Measurements from ENCODE around the gene GPR35. TPM values are rescaled to one million over a fixed set of nuclear protein-coding genes. Genes with fewer than 3 reads are reported as not detected.

The GPR35 gene
- total RNA-seq, 1 donor = 1.1 TPM

DNA sequence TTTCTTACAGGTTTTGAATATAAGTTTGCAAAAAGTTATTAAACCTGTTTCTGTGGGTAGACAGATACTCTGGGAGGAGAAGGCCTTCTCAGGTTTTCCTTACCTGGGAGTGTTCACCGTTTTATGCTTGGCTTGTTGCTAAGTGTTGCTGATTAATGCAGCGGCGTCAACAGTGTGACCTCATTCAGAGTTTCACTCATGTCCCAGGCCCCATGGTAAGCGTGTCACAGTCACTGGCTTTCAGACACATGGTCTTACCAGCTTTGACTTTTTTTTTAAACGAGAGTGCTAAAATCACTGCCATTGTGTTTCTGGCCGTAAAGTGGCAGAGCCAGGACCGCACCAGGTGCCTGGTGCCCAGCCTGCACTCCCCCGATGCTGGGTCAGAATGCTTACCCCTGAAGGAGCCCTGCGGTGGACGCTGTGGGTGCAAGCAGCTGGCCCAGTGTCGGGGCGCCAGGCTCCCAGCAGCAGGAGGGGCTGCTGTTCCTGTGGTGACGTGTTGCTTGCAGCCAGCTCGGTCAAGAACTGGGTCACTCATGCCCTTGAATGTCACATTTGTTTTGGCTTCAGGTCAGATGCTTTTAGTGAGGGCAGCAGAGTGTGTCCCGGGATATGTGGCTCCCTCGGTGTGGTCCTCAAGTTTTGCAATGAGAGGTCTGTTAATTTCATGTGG is 35.3 kb upstream of the GPR35 start:
- no peak overlapping the region for H3K27ac ChIP-seq (ENCODE audit: low read depth, low read length)
- H2AFZ ChIP-seq (ENCODE audit: low read length) = no peak overlapping the region
- no peak overlapping the region for H3K4me2 ChIP-seq (ENCODE audit: insufficient read depth, low read length)
- no peak overlapping the region for H3K4me3 ChIP-seq (ENCODE audit: insufficient read depth, low read length)
- H3K79me2 ChIP-seq (ENCODE audit: insufficient read depth, low read length) = peaks cover 80% of the 10 kb centered on the region
- H3K9me3 ChIP-seq (ENCODE audit: low read depth, low read length) = no peaks in the 10 kb centered on the region
- H3K27me3 ChIP-seq (ENCODE audit: insufficient read depth, low read length) = no peaks in the 10 kb centered on the region
- DNase-seq (ENCODE audit: insufficient read length, low spot score, missing footprints) = peak; percentile 76
- peaks cover 26% of the 10 kb centered on the region for H3K4me1 ChIP-seq (ENCODE audit: insufficient read depth, low read length)
- H3K36me3 ChIP-seq (ENCODE audit: insufficient read depth, low read length) = peaks cover 6% of the 10 kb centered on the region
- peaks cover 40% of the 10 kb centered on the region for H4K20me1 ChIP-seq (ENCODE audit: insufficient read depth, low read length)
- TF ChIP-seq, protein P1, sequence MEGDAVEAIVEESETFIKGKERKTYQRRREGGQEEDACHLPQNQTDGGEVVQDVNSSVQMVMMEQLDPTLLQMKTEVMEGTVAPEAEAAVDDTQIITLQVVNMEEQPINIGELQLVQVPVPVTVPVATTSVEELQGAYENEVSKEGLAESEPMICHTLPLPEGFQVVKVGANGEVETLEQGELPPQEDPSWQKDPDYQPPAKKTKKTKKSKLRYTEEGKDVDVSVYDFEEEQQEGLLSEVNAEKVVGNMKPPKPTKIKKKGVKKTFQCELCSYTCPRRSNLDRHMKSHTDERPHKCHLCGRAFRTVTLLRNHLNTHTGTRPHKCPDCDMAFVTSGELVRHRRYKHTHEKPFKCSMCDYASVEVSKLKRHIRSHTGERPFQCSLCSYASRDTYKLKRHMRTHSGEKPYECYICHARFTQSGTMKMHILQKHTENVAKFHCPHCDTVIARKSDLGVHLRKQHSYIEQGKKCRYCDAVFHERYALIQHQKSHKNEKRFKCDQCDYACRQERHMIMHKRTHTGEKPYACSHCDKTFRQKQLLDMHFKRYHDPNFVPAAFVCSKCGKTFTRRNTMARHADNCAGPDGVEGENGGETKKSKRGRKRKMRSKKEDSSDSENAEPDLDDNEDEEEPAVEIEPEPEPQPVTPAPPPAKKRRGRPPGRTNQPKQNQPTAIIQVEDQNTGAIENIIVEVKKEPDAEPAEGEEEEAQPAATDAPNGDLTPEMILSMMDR (IDR thresholded peaks at IDR 0.05; ENCODE audit: extremely low read depth, low read depth, low read length) = no peak

DNA sequence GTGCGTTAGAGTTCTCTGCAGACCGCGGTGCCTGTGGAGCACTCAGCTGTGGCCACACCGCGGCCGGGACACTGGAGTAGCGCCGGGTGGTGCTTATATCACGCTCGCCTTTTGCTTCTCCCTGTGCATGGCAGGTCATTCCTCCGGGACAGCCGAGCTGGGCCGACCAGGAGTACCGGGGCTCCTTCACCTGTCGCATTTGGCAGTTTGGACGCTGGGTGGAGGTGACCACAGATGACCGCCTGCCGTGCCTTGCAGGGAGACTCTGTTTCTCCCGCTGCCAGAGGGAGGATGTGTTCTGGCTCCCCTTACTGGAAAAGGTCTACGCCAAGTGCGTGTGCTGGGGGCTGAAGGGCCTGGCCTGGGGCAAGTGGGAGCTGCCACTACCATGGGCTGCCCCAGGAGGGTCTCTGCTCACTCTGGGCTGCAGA is 34.6 kb upstream of the GPR35 start:
- Histone ChIP-seq H3K27ac (ENCODE audit: low read depth, low read length) (no peak overlapping the region), H4K20me1 (ENCODE audit: insufficient read depth, low read length) (peaks cover 42% of the 10 kb centered on the region), H3K36me3 (ENCODE audit: insufficient read depth, low read length) (peaks cover 6% of the 10 kb centered on the region), H3K4me3 (ENCODE audit: insufficient read depth, low read length) (no peak overlapping the region), H3K4me1 (ENCODE audit: insufficient read depth, low read length) (peaks cover 19% of the 10 kb centered on the region), H3K9me3 (ENCODE audit: low read depth, low read length) (no peaks in the 10 kb centered on the region), H2AFZ (ENCODE audit: low read length) (no peak overlapping the region), H3K27me3 (ENCODE audit: insufficient read depth, low read length) (no peaks in the 10 kb centered on the region), H3K79me2 (ENCODE audit: insufficient read depth, low read length) (peaks cover 73% of the 10 kb centered on the region), H3K4me2 (ENCODE audit: insufficient read depth, low read length) (no peak overlapping the region)
- peak; percentile 62 for DNase-seq (ENCODE audit: insufficient read length, low spot score, missing footprints)
- TF ChIP-seq, protein P1 (IDR thresholded peaks at IDR 0.05; ENCODE audit: extremely low read depth, low read depth, low read length) = no peak

DNA sequence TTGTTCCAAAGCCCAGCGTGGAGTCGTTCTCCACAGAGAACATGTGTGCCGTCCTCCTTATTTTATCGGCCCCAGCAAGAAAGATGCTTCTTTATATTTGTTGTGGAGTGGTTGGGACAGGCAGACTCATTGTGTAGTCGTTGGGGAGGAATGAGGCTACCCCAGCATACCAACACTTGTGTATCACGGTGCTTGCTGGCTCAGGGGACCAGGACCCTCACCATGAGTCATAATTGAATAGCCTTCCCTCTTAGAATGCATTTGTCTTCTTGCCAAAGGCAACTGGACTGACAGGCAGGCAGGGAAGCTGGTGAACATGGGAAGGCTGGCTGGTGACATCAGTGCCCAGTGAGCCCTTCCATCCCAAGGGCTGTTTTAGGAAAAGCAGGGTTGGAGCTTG is 34.1 kb upstream of the GPR35 start:
- Histone ChIP-seq H3K9me3 (ENCODE audit: low read depth, low read length) (no peaks in the 10 kb centered on the region), H3K4me2 (ENCODE audit: insufficient read depth, low read length) (no peak overlapping the region), H3K4me1 (ENCODE audit: insufficient read depth, low read length) (peaks cover 18% of the 10 kb centered on the region), H3K4me3 (ENCODE audit: insufficient read depth, low read length) (no peak overlapping the region), H2AFZ (ENCODE audit: low read length) (no peak overlapping the region), H3K36me3 (ENCODE audit: insufficient read depth, low read length) (peaks cover 6% of the 10 kb centered on the region), H3K79me2 (ENCODE audit: insufficient read depth, low read length) (peaks cover 68% of the 10 kb centered on the region), H4K20me1 (ENCODE audit: insufficient read depth, low read length) (peaks cover 45% of the 10 kb centered on the region), H3K27ac (ENCODE audit: low read depth, low read length) (no peak overlapping the region), H3K27me3 (ENCODE audit: insufficient read depth, low read length) (no peaks in the 10 kb centered on the region)
- TF ChIP-seq, protein P1 (IDR thresholded peaks at IDR 0.05; ENCODE audit: extremely low read depth, low read depth, low read length) = no peak
- DNase-seq (ENCODE audit: insufficient read length, low spot score, missing footprints) = peak; percentile 91

DNA sequence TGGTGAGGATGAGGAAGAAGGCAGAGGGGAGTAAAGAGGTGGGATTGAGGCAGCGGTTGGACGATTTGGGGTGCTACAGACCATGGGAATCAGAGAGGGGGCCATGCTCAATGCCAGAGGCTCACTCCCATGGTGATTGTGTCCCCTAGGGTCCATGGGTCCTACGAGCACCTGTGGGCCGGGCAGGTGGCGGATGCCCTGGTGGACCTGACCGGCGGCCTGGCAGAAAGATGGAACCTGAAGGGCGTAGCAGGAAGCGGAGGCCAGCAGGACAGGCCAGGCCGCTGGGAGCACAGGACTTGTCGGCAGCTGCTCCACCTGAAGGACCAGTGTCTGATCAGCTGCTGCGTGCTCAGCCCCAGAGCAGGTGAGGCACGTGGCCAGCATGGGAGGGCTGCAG is 33.5 kb upstream of the GPR35 start:
- DNase-seq (ENCODE audit: insufficient read length, low spot score, missing footprints) = peak; percentile 74
- Histone ChIP-seq H3K9me3 (ENCODE audit: low read depth, low read length) (no peaks in the 10 kb centered on the region), H2AFZ (ENCODE audit: low read length) (no peak overlapping the region), H3K4me2 (ENCODE audit: insufficient read depth, low read length) (no peak overlapping the region), H3K27me3 (ENCODE audit: insufficient read depth, low read length) (no peaks in the 10 kb centered on the region), H3K4me3 (ENCODE audit: insufficient read depth, low read length) (no peak overlapping the region), H3K27ac (ENCODE audit: low read depth, low read length) (no peak overlapping the region), H4K20me1 (ENCODE audit: insufficient read depth, low read length) (peaks cover 45% of the 10 kb centered on the region), H3K36me3 (ENCODE audit: insufficient read depth, low read length) (peaks cover 6% of the 10 kb centered on the region), H3K4me1 (ENCODE audit: insufficient read depth, low read length) (peaks cover 18% of the 10 kb centered on the region), H3K79me2 (ENCODE audit: insufficient read depth, low read length) (peaks cover 68% of the 10 kb centered on the region)
- TF ChIP-seq, protein P1 (IDR thresholded peaks at IDR 0.05; ENCODE audit: extremely low read depth, low read depth, low read length) = no peak

All from osteoblast (primary cell).